ENCODE measurements around the gene CD247. TPM values are rescaled to one million over a fixed set of nuclear protein-coding genes. Genes with fewer than 3 reads are reported as not detected.

CD247 gene
- polyA plus RNA-seq, 2 of the 4 experiments (the other 2 are of a cell fraction): 0.10 to 0.27 TPM

GRCh38 chr1:167554028-167554779, 35.9 kb upstream of the CD247 start:
- no peak for TF ChIP-seq HOXB5 (CRISPR knock-in tag; IDR thresholded peaks at IDR 0.05)
- TF ChIP-seq E2F6 (IDR thresholded peaks at IDR 0.05; ENCODE audit: borderline replicate concordance, low read depth): 0 out of 2 replicates have a peak, but pooled peaks have one; percentile 4
- H3K4me2 ChIP-seq: peak overlapping the region; percentile 72
- H3K4me3 ChIP-seq: peak overlapping the region; percentile 68
- H3K4me1 ChIP-seq: peaks cover 13% of the 10 kb centered on the region
- CTCF ChIA-PET: interaction anchor here (0.6 to 3.6 kb wide), 7 partner anchors 11 to 490 kb away, joined by 3 to 28 read pairs (median 3); no protein-coding TSS in a partner anchor
- no peak for DNase-seq (ENCODE audit: low read depth in 1 of 2, low spot score in 1 of 2)
- FAIRE-seq: no peak
- H3K27ac ChIP-seq: peak overlapping the region in 1 of 2 experiments; percentile 46; a peak in 3 of 6 replicates
- POLR2A ChIA-PET: interaction anchor here (0.7 to 1.3 kb wide), 7 partner anchors 10 to 320 kb away, joined by 3 to 11 read pairs (median 5); no protein-coding TSS in a partner anchor
- 29% methylated on average over 15 of the region's 15 CpGs for WGBS (ENCODE audit: missing lambda C conversion rate)
- ATAC-seq: peak in 1 of 2 experiments; percentile 16; a peak in 4 of 6 replicates
- H3K9me3 ChIP-seq: no peaks in the 10 kb centered on the region

- peak; percentile 95 to 100 for ATAC-seq
- POLR2A ChIA-PET: interaction anchor here (0.7 to 1.3 kb wide), 7 partner anchors 9 to 319 kb away, joined by 3 to 11 read pairs (median 5); no protein-coding TSS in a partner anchor
These were observed 35.1 kb upstream of the CD247 start, which contains the start of gene CREG1 for GRCh38 chr1:167553136-167554027. CREG1 (minus strand) TSS chr1:167553762.

GRCh38 chr1:167551362-167551761, 33.0 kb upstream of the CD247 start:
- 96% methylated on average over 1 of the region's 1 CpG for WGBS (ENCODE audit: missing lambda C conversion rate)
- Histone ChIP-seq H3K9me3 (no peaks in the 10 kb centered on the region), H3K4me1 (peaks cover 33% of the 10 kb centered on the region), H3K4me3 (no peak overlapping the region), H3K27ac (no peak overlapping the region), H3K4me2 (peak overlapping the region; percentile 72)
- ATAC-seq (no peak), DNase-seq (ENCODE audit: low read depth in 1 of 2, low spot score in 1 of 2) (no peak), FAIRE-seq (no peak)
- ChIA-PET CTCF (interaction anchor here (0.9 to 3.7 kb wide), 3 partner anchors 11 to 150 kb away, joined by 3 to 34 read pairs (median 17); no protein-coding TSS in a partner anchor), POLR2A (no interaction called here)
- TF ChIP-seq MAFK (IDR thresholded peaks at IDR 0.05; ENCODE audit: partially characterized antibody): no peak
- no peak for TF ChIP-seq JUN (IDR thresholded peaks at IDR 0.05)
- TF ChIP-seq CHD4 (IDR thresholded peaks at IDR 0.05; ENCODE audit: borderline replicate concordance): no peak
- TF ChIP-seq CTCF (IDR thresholded peaks at IDR 0.05): no peak
- no peak for TF ChIP-seq CBX8 (IDR thresholded peaks at IDR 0.05)
- no peak for TF ChIP-seq GATA3 (IDR thresholded peaks at IDR 0.05; ENCODE audit: borderline replicate concordance)
- TF ChIP-seq CHD2 (IDR thresholded peaks at IDR 0.05; ENCODE audit: low read length, partially characterized antibody): no peak
- TF ChIP-seq EHF (CRISPR knock-in tag; IDR thresholded peaks at IDR 0.05): no peak
- TF ChIP-seq CBX2 (IDR thresholded peaks at IDR 0.05; ENCODE audit: borderline replicate concordance, low read depth): no peak
- no peak for TF ChIP-seq RNF2 (IDR thresholded peaks at IDR 0.05; ENCODE audit: borderline replicate concordance, low read depth)
- no peak for TF ChIP-seq ZSCAN20 (CRISPR knock-in tag; IDR thresholded peaks at IDR 0.05)
- TF ChIP-seq HEYL (CRISPR knock-in tag; IDR thresholded peaks at IDR 0.05): no peak

More at GRCh38 chr1:167553136-167554027, 35.1 kb upstream of the CD247 start, which contains the start of gene CREG1:
- Histone ChIP-seq H3K27ac (peak within 1 kb of the TSS; percentile 77 to 95), H3K4me1 (peaks cover 21% of the 10 kb centered on the region), H3K9me3 (no peaks in the 10 kb centered on the region), H3K4me3 (peak within 1 kb of the TSS; percentile 68), H3K4me2 (peak within 1 kb of the TSS; percentile 72)
- DNase-seq (ENCODE audit: low read depth in 1 of 2, low spot score in 1 of 2): peak; percentile 93 to 96
- TF ChIP-seq HOXB13 (CRISPR knock-in tag; IDR thresholded peaks at IDR 0.05; ENCODE audit: low read depth): peak; percentile 35; the same call in 1 of the 2 replicates
- peak; percentile 45; the same call in 1 of the 2 replicates for TF ChIP-seq RFX5 (IDR thresholded peaks at IDR 0.05)
- 0 out of 2 replicates have a peak, but pooled peaks have one; percentile 11 for TF ChIP-seq E2F6 (IDR thresholded peaks at IDR 0.05; ENCODE audit: borderline replicate concordance, low read depth)
- TF ChIP-seq GATA3 (IDR thresholded peaks at IDR 0.05; ENCODE audit: borderline replicate concordance): no peak
- TF ChIP-seq PHF8 (IDR thresholded peaks at IDR 0.05; ENCODE audit: borderline replicate concordance, low read depth): peak; percentile 92; the same call in 1 of the 2 replicates
- peak; percentile 90 for TF ChIP-seq POLR2A (IDR thresholded peaks at IDR 0.05; ENCODE audit: low read length)
- 0 out of 2 replicates have a peak, but pooled peaks have one; percentile 32 for TF ChIP-seq MYC (IDR thresholded peaks at IDR 0.05; ENCODE audit: borderline replicate concordance, low read length)
- TF ChIP-seq ZSCAN20 (CRISPR knock-in tag; IDR thresholded peaks at IDR 0.05): no peak
- peak; percentile 58 for TF ChIP-seq MAX (IDR thresholded peaks at IDR 0.05)
- TF ChIP-seq JUN (IDR thresholded peaks at IDR 0.05): peak; percentile 62 to 75; a peak in 4 of 5 replicates
- no peak for TF ChIP-seq FOSL2 (IDR thresholded peaks at IDR 0.05)
- TF ChIP-seq FOSL2 (CRISPR knock-in tag; IDR thresholded peaks at IDR 0.05): no peak
- peak; percentile 86; the same call in 2 of the 3 replicates for TF ChIP-seq BCL3 (IDR thresholded peaks at IDR 0.05)
- FAIRE-seq: no peak
- CTCF ChIA-PET: interaction anchor here (0.6 to 3.7 kb wide), 10 partner anchors 12 to 489 kb away, joined by 3 to 34 read pairs (median 6); no protein-coding TSS in a partner anchor
- 4% methylated on average over 45 of the region's 90 CpGs for WGBS (ENCODE audit: missing lambda C conversion rate)
